LNCaP clone FGC (cell line): ENCODE data around the gene COPZ1.
A peak's percentile ranks its signal among the peaks of the same experiment; 100 is the strongest.

Experiments used
- DNase-seq: peaks from one replicate; pipeline ENCODE4 v3.0.0-alpha.2; 2011; ENCODE audit warnings: low read depth
- H3K4me3 ChIP-seq: 2 replicates; pipeline ENCODE4 v1.5.1; 2011; ENCODE audit warnings: mild to moderate bottlenecking, low read depth, low read length, control low read depth
- CTCF ChIP-seq: IDR thresholded peaks from 2 replicates; pipeline ENCODE4 v1.5.1; 2012; ENCODE audit warnings: mild to moderate bottlenecking; ENCODE audit not compliant: control insufficient read depth, insufficient read depth; ENCODE audit errors: extremely low read depth

Gene COPZ1

GRCh38 chr12:54355104-54355815 lies 30.3 kb downstream of the COPZ1 start:
- H3K4me3 ChIP-seq, result no peak overlapping the region
- no peak for DNase-seq
- no peak for TF ChIP-seq CTCF

GRCh38 chr12:54356228-54356627 lies 31.3 kb downstream of the COPZ1 start:
- no peak for TF ChIP-seq CTCF
- H3K4me3 ChIP-seq, result no peak overlapping the region
- DNase-seq, result no peak

GRCh38 chr12:54356951-54357356 lies 32.0 kb downstream of the COPZ1 start:
- DNase-seq, result no peak
- no peak for TF ChIP-seq CTCF
- no peak overlapping the region for H3K4me3 ChIP-seq

GRCh38 chr12:54357506-54358190 lies 32.7 kb downstream of the COPZ1 start:
- DNase-seq, result no peak
- peak overlapping the region; percentile 73 for H3K4me3 ChIP-seq
- no peak for TF ChIP-seq CTCF

- peak overlapping the region; percentile 73 for H3K4me3 ChIP-seq
- no peak for DNase-seq
- TF ChIP-seq CTCF, result no peak
Observed at GRCh38 chr12:54358191-54358944, 33.4 kb downstream of the COPZ1 start.

GRCh38 chr12:54358945-54359761 lies 34.2 kb downstream of the COPZ1 start:
- H3K4me3 ChIP-seq, result peak overlapping the region; percentile 73
- no peak for TF ChIP-seq CTCF

More at GRCh38 chr12:54358945-54359761, 34.2 kb downstream of the COPZ1 start:
- peak; percentile 100 for DNase-seq
